Measurements from ENCODE around the gene ABCG1.

The ABCG1 gene

DNA sequence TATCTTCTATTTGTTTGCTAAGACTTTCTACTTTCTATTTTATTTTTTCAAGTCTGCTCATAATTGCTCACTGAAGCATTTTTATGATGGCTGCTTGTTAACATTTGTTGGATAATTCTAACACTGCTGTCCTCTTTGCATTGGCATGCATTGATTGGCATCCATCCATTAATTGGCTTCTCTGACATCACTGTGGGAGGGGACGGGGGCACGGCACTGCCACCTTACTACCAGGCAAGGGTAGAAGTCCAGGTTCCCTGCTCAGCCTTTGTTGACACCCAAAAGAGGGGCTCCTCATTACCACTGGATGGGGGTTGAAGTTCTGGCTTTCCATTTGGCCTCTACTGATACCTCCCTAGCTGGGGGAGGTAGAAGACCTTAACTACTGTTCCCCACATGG lies 11.5 kb upstream of the ABCG1 start:
- no peak overlapping the region for H4K8ac ChIP-seq (ENCODE audit: low read depth, low read length)
- peaks cover 0 to 3% of the 10 kb centered on the region in 2 donors for H3K9me3 ChIP-seq (replicated peaks in 1 of 2; ENCODE audit: control insufficient read depth in 2 of 2, insufficient read depth in 1 of 2, low read depth in 1 of 2, low read length in 2 of 2)
- H3K27me3 ChIP-seq (ENCODE audit: control insufficient read depth in 3 of 3, insufficient read depth in 3 of 3, low read depth in 1 of 3, low read length in 3 of 3): no peaks in the 10 kb centered on the region
- H2AK5ac ChIP-seq (ENCODE audit: low read depth, low read length): no peak overlapping the region
- H3K4me1 ChIP-seq (ENCODE audit: control insufficient read depth in 2 of 2, insufficient read depth in 1 of 2, low read depth in 1 of 2, low read length in 2 of 2): peaks cover 0 to 6% of the 10 kb centered on the region in 2 donors
- H2BK120ac ChIP-seq (ENCODE audit: low read depth, low read length): no peak overlapping the region
- no peak overlapping the region for H3K4me3 ChIP-seq (ENCODE audit: low read length in 2 of 2)
- no peak overlapping the region for H3K27ac ChIP-seq (replicated peaks; ENCODE audit: low read length)
- no peak overlapping the region for H3K9ac ChIP-seq (ENCODE audit: low read depth, low read length, poor library complexity)
- no peak overlapping the region for H2BK12ac ChIP-seq (ENCODE audit: low read length)
- H2BK5ac ChIP-seq (ENCODE audit: low read length): no peak overlapping the region
- H4K91ac ChIP-seq (ENCODE audit: low read depth, low read length, poor library complexity): no peak overlapping the region
- WGBS, 2 donors (ENCODE audit: extremely low coverage in 2 of 2, insufficient read length in 2 of 2, insufficient replicate concordance in 1 of 2): no CpG with 5 or more reads among the region's 2 CpGs
- no peak overlapping the region for H2BK15ac ChIP-seq (ENCODE audit: low read length)
- no peak overlapping the region for H3K18ac ChIP-seq (ENCODE audit: low read length)
- H3K4ac ChIP-seq (ENCODE audit: low read length): no peak overlapping the region
- H3K14ac ChIP-seq (ENCODE audit: low read length): no peak overlapping the region
- H3K23ac ChIP-seq (ENCODE audit: low read depth, low read length, poor library complexity): no peak overlapping the region
- H3K36me3 ChIP-seq (replicated peaks in 1 of 2; ENCODE audit: control insufficient read depth in 2 of 2, insufficient read depth in 2 of 2, low read length in 2 of 2): no peaks in the 10 kb centered on the region
- H3K79me1 ChIP-seq (ENCODE audit: low read depth, low read length): no peaks in the 10 kb centered on the region
- H3K4me2 ChIP-seq (ENCODE audit: insufficient read depth, low read length, poor library complexity, severe bottlenecking): no peak overlapping the region
- no peak overlapping the region for H2AFZ ChIP-seq (ENCODE audit: low read length)
- no peak for DNase-seq (ENCODE audit: low spot score)

DNA sequence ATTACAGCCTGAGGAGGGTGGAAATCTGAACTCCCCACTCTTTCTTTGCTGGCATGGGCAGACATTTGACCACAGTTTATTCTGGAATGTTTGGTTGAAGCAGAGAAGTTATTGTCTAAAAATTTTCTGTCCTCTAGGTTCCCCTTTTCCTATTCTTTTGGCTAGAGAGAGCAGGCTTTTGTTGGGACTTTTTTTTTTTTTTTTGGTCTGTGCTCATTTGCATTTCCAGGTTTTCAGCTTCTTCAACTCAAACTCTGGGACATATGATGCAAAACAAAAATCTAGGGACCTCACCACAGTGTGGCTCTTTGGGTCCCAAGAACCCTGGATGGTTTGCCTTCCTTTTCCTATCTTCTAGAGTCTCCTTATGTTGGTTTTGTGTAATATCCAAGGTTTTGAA lies 10.9 kb upstream of the ABCG1 start:
- no peak overlapping the region for H3K4me2 ChIP-seq (ENCODE audit: insufficient read depth, low read length, poor library complexity, severe bottlenecking)
- no peak overlapping the region for H4K8ac ChIP-seq (ENCODE audit: low read depth, low read length)
- H2BK120ac ChIP-seq (ENCODE audit: low read depth, low read length): no peak overlapping the region
- no peak overlapping the region for H2BK12ac ChIP-seq (ENCODE audit: low read length)
- DNase-seq (ENCODE audit: low spot score): no peak
- H3K36me3 ChIP-seq (replicated peaks in 1 of 2; ENCODE audit: control insufficient read depth in 2 of 2, insufficient read depth in 2 of 2, low read length in 2 of 2): no peaks in the 10 kb centered on the region
- peaks cover 0 to 6% of the 10 kb centered on the region in 2 donors for H3K4me1 ChIP-seq (ENCODE audit: control insufficient read depth in 2 of 2, insufficient read depth in 1 of 2, low read depth in 1 of 2, low read length in 2 of 2)
- no peak overlapping the region for H2AFZ ChIP-seq (ENCODE audit: low read length)
- no peak overlapping the region for H2BK15ac ChIP-seq (ENCODE audit: low read length)
- H3K4ac ChIP-seq (ENCODE audit: low read length): no peak overlapping the region
- no peaks in the 10 kb centered on the region for H3K79me1 ChIP-seq (ENCODE audit: low read depth, low read length)
- no peak overlapping the region for H4K91ac ChIP-seq (ENCODE audit: low read depth, low read length, poor library complexity)
- no peak overlapping the region for H3K23ac ChIP-seq (ENCODE audit: low read depth, low read length, poor library complexity)
- no peak overlapping the region for H2AK5ac ChIP-seq (ENCODE audit: low read depth, low read length)
- no peak overlapping the region for H3K27ac ChIP-seq (replicated peaks; ENCODE audit: low read length)
- H3K27me3 ChIP-seq (ENCODE audit: control insufficient read depth in 3 of 3, insufficient read depth in 3 of 3, low read depth in 1 of 3, low read length in 3 of 3): no peaks in the 10 kb centered on the region
- H3K4me3 ChIP-seq (ENCODE audit: low read length in 2 of 2): no peak overlapping the region
- H2BK5ac ChIP-seq (ENCODE audit: low read length): no peak overlapping the region
- H3K9me3 ChIP-seq (replicated peaks in 1 of 2; ENCODE audit: control insufficient read depth in 2 of 2, insufficient read depth in 1 of 2, low read depth in 1 of 2, low read length in 2 of 2): peaks cover 0 to 3% of the 10 kb centered on the region in 2 donors
- H3K9ac ChIP-seq (ENCODE audit: low read depth, low read length, poor library complexity): no peak overlapping the region
- H3K18ac ChIP-seq (ENCODE audit: low read length): no peak overlapping the region
- no peak overlapping the region for H3K14ac ChIP-seq (ENCODE audit: low read length)

DNA sequence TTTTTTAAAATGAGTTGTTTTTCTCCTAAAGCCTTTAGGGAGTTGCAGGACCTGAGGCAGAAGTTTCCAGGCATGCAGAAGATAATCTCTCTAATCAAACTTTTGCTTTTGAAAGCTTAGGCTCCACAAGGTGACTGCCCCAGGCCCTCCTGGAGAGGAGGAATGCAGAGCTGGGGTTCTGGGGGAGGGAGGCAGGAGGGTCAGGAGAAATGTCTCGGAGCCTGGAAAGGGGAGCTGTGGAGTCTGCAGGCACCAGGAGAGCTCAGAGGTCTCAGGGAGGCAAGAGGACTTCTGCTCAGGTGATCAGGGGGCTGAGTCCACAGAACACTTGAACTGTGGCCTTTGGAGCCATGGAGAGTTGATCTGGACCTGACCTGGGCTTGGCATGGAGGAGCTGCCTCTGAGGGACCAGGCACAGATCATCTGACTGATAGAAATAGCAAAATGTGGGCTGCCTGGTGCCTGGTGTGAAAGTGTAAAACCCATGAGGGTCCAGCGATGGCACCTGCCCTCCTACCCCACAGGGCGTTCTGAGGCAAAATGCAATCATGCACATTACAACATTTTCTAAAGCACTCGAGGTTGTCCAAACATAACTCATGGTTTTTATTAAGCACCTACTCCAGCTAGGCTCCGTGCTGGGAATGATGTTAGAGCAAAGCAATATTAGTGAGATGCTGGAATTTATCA lies 10.0 kb upstream of the ABCG1 start:
- no peak overlapping the region for H2BK12ac ChIP-seq (ENCODE audit: low read length)
- H3K4me1 ChIP-seq (ENCODE audit: control insufficient read depth in 2 of 2, insufficient read depth in 1 of 2, low read depth in 1 of 2, low read length in 2 of 2): peaks cover 0 to 6% of the 10 kb centered on the region in 2 donors
- no peak overlapping the region for H2BK15ac ChIP-seq (ENCODE audit: low read length)
- no peak overlapping the region for H3K4me3 ChIP-seq (ENCODE audit: low read length in 2 of 2)
- no peak overlapping the region for H2BK5ac ChIP-seq (ENCODE audit: low read length)
- no peaks in the 10 kb centered on the region for H3K79me1 ChIP-seq (ENCODE audit: low read depth, low read length)
- peaks cover 0 to 3% of the 10 kb centered on the region in 2 donors for H3K9me3 ChIP-seq (replicated peaks in 1 of 2; ENCODE audit: control insufficient read depth in 2 of 2, insufficient read depth in 1 of 2, low read depth in 1 of 2, low read length in 2 of 2)
- no peak overlapping the region for H4K8ac ChIP-seq (ENCODE audit: low read depth, low read length)
- H3K18ac ChIP-seq (ENCODE audit: low read length): peak overlapping the region; percentile 20
- no peak overlapping the region for H3K14ac ChIP-seq (ENCODE audit: low read length)
- peak overlapping the region; percentile 11 for H3K23ac ChIP-seq (ENCODE audit: low read depth, low read length, poor library complexity)
- H3K4me2 ChIP-seq (ENCODE audit: insufficient read depth, low read length, poor library complexity, severe bottlenecking): no peak overlapping the region
- H2AK5ac ChIP-seq (ENCODE audit: low read depth, low read length): no peak overlapping the region
- H3K4ac ChIP-seq (ENCODE audit: low read length): no peak overlapping the region
- no CpG with 5 or more reads among the region's 5 CpGs for WGBS, 2 donors (ENCODE audit: extremely low coverage in 2 of 2, insufficient read length in 2 of 2, insufficient replicate concordance in 1 of 2)
- no peak overlapping the region for H2BK120ac ChIP-seq (ENCODE audit: low read depth, low read length)
- no peaks in the 10 kb centered on the region for H3K36me3 ChIP-seq (replicated peaks in 1 of 2; ENCODE audit: control insufficient read depth in 2 of 2, insufficient read depth in 2 of 2, low read length in 2 of 2)
- H3K27me3 ChIP-seq (ENCODE audit: control insufficient read depth in 3 of 3, insufficient read depth in 3 of 3, low read depth in 1 of 3, low read length in 3 of 3): no peaks in the 10 kb centered on the region
- no peak overlapping the region for H2AFZ ChIP-seq (ENCODE audit: low read length)
- DNase-seq (ENCODE audit: low spot score): no peak
- no peak overlapping the region for H3K9ac ChIP-seq (ENCODE audit: low read depth, low read length, poor library complexity)
- no peak overlapping the region for H3K27ac ChIP-seq (replicated peaks; ENCODE audit: low read length)
- H4K91ac ChIP-seq (ENCODE audit: low read depth, low read length, poor library complexity): no peak overlapping the region

DNA sequence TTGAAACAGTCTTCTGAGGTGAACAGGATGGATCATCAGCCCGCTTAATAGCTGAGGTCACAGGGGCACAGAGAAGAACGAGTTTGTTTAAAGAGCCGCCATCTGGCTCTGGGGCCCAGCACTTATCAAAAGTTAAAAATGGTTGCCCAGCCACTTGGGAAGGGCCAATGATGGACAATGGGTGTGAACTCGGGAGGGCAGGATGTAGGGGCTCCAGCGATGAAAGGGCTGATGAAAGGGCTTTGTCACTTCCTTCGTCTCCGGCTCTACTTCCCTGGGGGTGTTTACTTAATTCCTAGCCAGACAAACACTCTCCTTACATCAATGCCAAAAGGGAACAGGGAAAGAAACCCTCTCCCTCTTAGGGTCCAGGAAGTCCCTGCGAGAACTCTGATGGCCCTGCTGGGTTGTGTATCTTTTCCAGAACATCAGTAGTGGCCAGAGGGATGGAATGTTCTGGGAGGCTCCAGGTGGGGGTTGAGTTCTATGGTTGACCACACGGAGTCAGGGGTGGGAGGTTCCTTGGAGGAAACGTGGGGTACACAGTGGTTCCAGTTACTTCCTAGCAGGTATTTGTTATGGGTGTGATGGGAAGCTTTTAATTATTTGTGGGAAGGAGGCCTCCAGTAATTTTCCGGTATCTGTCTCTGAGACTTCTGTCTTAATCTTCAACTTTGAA lies 9.0 kb upstream of the ABCG1 start:
- no peak overlapping the region for H4K8ac ChIP-seq (ENCODE audit: low read depth, low read length)
- peaks cover 0 to 3% of the 10 kb centered on the region in 2 donors for H3K9me3 ChIP-seq (replicated peaks in 1 of 2; ENCODE audit: control insufficient read depth in 2 of 2, insufficient read depth in 1 of 2, low read depth in 1 of 2, low read length in 2 of 2)
- H2AK5ac ChIP-seq (ENCODE audit: low read depth, low read length): no peak overlapping the region
- H3K4ac ChIP-seq (ENCODE audit: low read length): no peak overlapping the region
- H3K4me2 ChIP-seq (ENCODE audit: insufficient read depth, low read length, poor library complexity, severe bottlenecking): no peak overlapping the region
- H2BK15ac ChIP-seq (ENCODE audit: low read length): no peak overlapping the region
- WGBS, 2 donors (ENCODE audit: extremely low coverage in 2 of 2, insufficient read length in 2 of 2, insufficient replicate concordance in 1 of 2): no CpG with 5 or more reads among the region's 11 CpGs
- H3K14ac ChIP-seq (ENCODE audit: low read length): no peak overlapping the region
- no peaks in the 10 kb centered on the region for H3K36me3 ChIP-seq (replicated peaks in 1 of 2; ENCODE audit: control insufficient read depth in 2 of 2, insufficient read depth in 2 of 2, low read length in 2 of 2)
- peaks cover 0 to 6% of the 10 kb centered on the region in 2 donors for H3K4me1 ChIP-seq (ENCODE audit: control insufficient read depth in 2 of 2, insufficient read depth in 1 of 2, low read depth in 1 of 2, low read length in 2 of 2)
- H3K27me3 ChIP-seq (ENCODE audit: control insufficient read depth in 3 of 3, insufficient read depth in 3 of 3, low read depth in 1 of 3, low read length in 3 of 3): no peaks in the 10 kb centered on the region
- H2BK5ac ChIP-seq (ENCODE audit: low read length): no peak overlapping the region
- no peak overlapping the region for H4K91ac ChIP-seq (ENCODE audit: low read depth, low read length, poor library complexity)
- no peak overlapping the region for H3K18ac ChIP-seq (ENCODE audit: low read length)
- H2AFZ ChIP-seq (ENCODE audit: low read length): peak overlapping the region; percentile 12
- no peak overlapping the region for H2BK12ac ChIP-seq (ENCODE audit: low read length)
- H3K9ac ChIP-seq (ENCODE audit: low read depth, low read length, poor library complexity): no peak overlapping the region
- DNase-seq (ENCODE audit: low spot score): no peak
- H3K4me3 ChIP-seq (ENCODE audit: low read length in 2 of 2): no peak overlapping the region
- no peak overlapping the region for H3K23ac ChIP-seq (ENCODE audit: low read depth, low read length, poor library complexity)
- no peak overlapping the region for H3K27ac ChIP-seq (replicated peaks; ENCODE audit: low read length)
- no peaks in the 10 kb centered on the region for H3K79me1 ChIP-seq (ENCODE audit: low read depth, low read length)
- no peak overlapping the region for H2BK120ac ChIP-seq (ENCODE audit: low read depth, low read length)

All from neuronal stem cell (in vitro differentiated cells).